ENCODE data around the gene DHRS2.
A peak's percentile ranks its signal among the peaks of the same experiment; 100 is the strongest.

DHRS2 gene

GRCh38 chr14:23629832-23630396 lies 6.2 kb upstream of the DHRS2 start:
- TF ChIP-seq, protein P1, sequence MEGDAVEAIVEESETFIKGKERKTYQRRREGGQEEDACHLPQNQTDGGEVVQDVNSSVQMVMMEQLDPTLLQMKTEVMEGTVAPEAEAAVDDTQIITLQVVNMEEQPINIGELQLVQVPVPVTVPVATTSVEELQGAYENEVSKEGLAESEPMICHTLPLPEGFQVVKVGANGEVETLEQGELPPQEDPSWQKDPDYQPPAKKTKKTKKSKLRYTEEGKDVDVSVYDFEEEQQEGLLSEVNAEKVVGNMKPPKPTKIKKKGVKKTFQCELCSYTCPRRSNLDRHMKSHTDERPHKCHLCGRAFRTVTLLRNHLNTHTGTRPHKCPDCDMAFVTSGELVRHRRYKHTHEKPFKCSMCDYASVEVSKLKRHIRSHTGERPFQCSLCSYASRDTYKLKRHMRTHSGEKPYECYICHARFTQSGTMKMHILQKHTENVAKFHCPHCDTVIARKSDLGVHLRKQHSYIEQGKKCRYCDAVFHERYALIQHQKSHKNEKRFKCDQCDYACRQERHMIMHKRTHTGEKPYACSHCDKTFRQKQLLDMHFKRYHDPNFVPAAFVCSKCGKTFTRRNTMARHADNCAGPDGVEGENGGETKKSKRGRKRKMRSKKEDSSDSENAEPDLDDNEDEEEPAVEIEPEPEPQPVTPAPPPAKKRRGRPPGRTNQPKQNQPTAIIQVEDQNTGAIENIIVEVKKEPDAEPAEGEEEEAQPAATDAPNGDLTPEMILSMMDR (IDR thresholded peaks at IDR 0.05; ENCODE audit: unreplicated experiment in 3 of 3), result no peak
- Mint-ChIP-seq H3K9me3 (peaks cover 4% of the 10 kb centered on the region), H3K4me1 (peaks cover 40% of the 10 kb centered on the region), H3K27me3 (ENCODE audit: low read depth) (peaks cover 3% of the 10 kb centered on the region), H3K36me3 (ENCODE audit: low read depth) (no peaks in the 10 kb centered on the region), H3K4me3 (no peak overlapping the region), H3K27ac (peak overlapping the region in 2 of 3 experiments; percentile 92 to 93)

- Mint-ChIP-seq H3K4me3 (no peak overlapping the region), H3K27me3 (ENCODE audit: low read depth) (peaks cover 3% of the 10 kb centered on the region), H3K36me3 (ENCODE audit: low read depth) (no peaks in the 10 kb centered on the region), H3K9me3 (no peaks in the 10 kb centered on the region), H3K4me1 (peaks cover 46% of the 10 kb centered on the region), H3K27ac (peak overlapping the region; percentile 74 to 93 (median 92))
- TF ChIP-seq, protein P1 (IDR thresholded peaks at IDR 0.05; ENCODE audit: unreplicated experiment in 3 of 3), result no peak
These were observed 5.5 kb upstream of the DHRS2 start for GRCh38 chr14:23630687-23631086.

GRCh38 chr14:23631234-23631633 lies 4.9 kb upstream of the DHRS2 start:
- Mint-ChIP-seq H3K4me3 (no peak overlapping the region), H3K27ac (peak overlapping the region; percentile 74 to 93 (median 92)), H3K4me1 (peaks cover 46% of the 10 kb centered on the region), H3K9me3 (no peaks in the 10 kb centered on the region), H3K36me3 (ENCODE audit: low read depth) (no peaks in the 10 kb centered on the region), H3K27me3 (ENCODE audit: low read depth) (peaks cover 3% of the 10 kb centered on the region)
- TF ChIP-seq, protein P1 (IDR thresholded peaks at IDR 0.05; ENCODE audit: unreplicated experiment in 3 of 3), result no peak

- Mint-ChIP-seq H3K4me1 (peaks cover 46% of the 10 kb centered on the region), H3K36me3 (ENCODE audit: low read depth) (no peaks in the 10 kb centered on the region), H3K27me3 (ENCODE audit: low read depth) (peaks cover 3% of the 10 kb centered on the region), H3K4me3 (peak overlapping the region; percentile 6 to 46 (median 26)), H3K9me3 (peaks cover under 1% of the 10 kb centered on the region), H3K27ac (peak overlapping the region; percentile 74 to 93 (median 92))
- TF ChIP-seq, protein P1 (IDR thresholded peaks at IDR 0.05; ENCODE audit: unreplicated experiment in 3 of 3), result peak; percentile 91 to 98 (median 96)
These were observed 4.3 kb upstream of the DHRS2 start for GRCh38 chr14:23631702-23632460.

GRCh38 chr14:23632461-23633159 lies 3.6 kb upstream of the DHRS2 start:
- peaks cover 4% of the 10 kb centered on the region for H3K9me3 Mint-ChIP-seq
- TF ChIP-seq, protein P1 (IDR thresholded peaks at IDR 0.05; ENCODE audit: unreplicated experiment in 3 of 3), result no peak
- H3K27ac Mint-ChIP-seq, result peak overlapping the region; percentile 74 to 93 (median 92)
- H3K4me1 Mint-ChIP-seq, result peaks cover 46% of the 10 kb centered on the region
- no peaks in the 10 kb centered on the region for H3K27me3 Mint-ChIP-seq (ENCODE audit: low read depth)
- peak overlapping the region; percentile 6 to 46 (median 26) for H3K4me3 Mint-ChIP-seq
- H3K36me3 Mint-ChIP-seq (ENCODE audit: low read depth), result no peaks in the 10 kb centered on the region

Measured in nephron (organoid).